ENCODE results near the gene ANKRD61. TPM values are rescaled to one million over a fixed set of nuclear protein-coding genes. Genes with fewer than 3 reads are reported as not detected.
"Not testable (repeated sequence)": the region's sequence is repeated elsewhere in the genome, so short reads cannot be mapped to it uniquely, and the experiment has no call there.

The ANKRD61 gene
- total RNA-seq, 3 donors from 2014 or later, result 0.33 TPM; not detected in 2

- intact Hi-C loops (cut with DNase I; ENCODE audit: low total_unique reads), result no loop called here
- no peaks in the 10 kb centered on the region for H3K27me3 ChIP-seq
- TF ChIP-seq POLR2AphosphoS5 (IDR thresholded peaks at IDR 0.05) (no peak), POLR2A (IDR thresholded peaks at IDR 0.05) (no peak)
Measured at GRCh38 chr7:6056616-6057015, 25.4 kb downstream of the ANKRD61 start.

GRCh38 chr7:6057316-6058129 is 26.3 kb downstream of the ANKRD61 start:
- H3K27me3 ChIP-seq, result no peaks in the 10 kb centered on the region
- no peaks in the 10 kb centered on the region for H3K9me3 ChIP-seq
- peak overlapping the region in 1 of 2 donors; percentile 25 for H3K27ac ChIP-seq
- H3K36me3 ChIP-seq, result no peaks in the 10 kb centered on the region
- H3K4me3 ChIP-seq, result peak overlapping the region in 2 of 3 donors; percentile 88 to 97
- H3K4me1 ChIP-seq, result no peaks in the 10 kb centered on the region
- intact Hi-C loops (cut with DNase I; ENCODE audit: low total_unique reads), result no loop called here
- DNase-seq (ENCODE audit: low spot score in 2 of 2), result no peak
- TF ChIP-seq POLR2AphosphoS5 (IDR thresholded peaks at IDR 0.05), result no peak
- no peak for TF ChIP-seq CTCF (IDR thresholded peaks at IDR 0.05)
- no peak for TF ChIP-seq POLR2A (IDR thresholded peaks at IDR 0.05)

More at GRCh38 chr7:6056616-6057015, 25.4 kb downstream of the ANKRD61 start:
- Histone ChIP-seq H3K9me3 (no peaks in the 10 kb centered on the region), H3K36me3 (no peaks in the 10 kb centered on the region), H3K4me3 (no peak overlapping the region), H3K27ac (no peak overlapping the region), H3K4me1 (no peaks in the 10 kb centered on the region)
- DNase-seq (ENCODE audit: low spot score in 2 of 2), result no peak

GRCh38 chr7:6059941-6060340 is 28.8 kb downstream of the ANKRD61 start:
- DNase-seq (ENCODE audit: low spot score in 2 of 2); intact Hi-C loops (cut with DNase I; ENCODE audit: low total_unique reads); H3K27me3 ChIP-seq; H3K27ac ChIP-seq; H3K36me3 ChIP-seq; H3K4me3 ChIP-seq; H3K9me3 ChIP-seq; H3K4me1 ChIP-seq: not testable (repeated sequence)

GRCh38 chr7:6071406-6071805 is 40.2 kb downstream of the ANKRD61 start:
- Histone ChIP-seq H3K9me3 (no peaks in the 10 kb centered on the region), H3K36me3 (no peaks in the 10 kb centered on the region), H3K4me3 (no peak overlapping the region), H3K27ac (no peak overlapping the region), H3K4me1 (no peaks in the 10 kb centered on the region), H3K27me3 (no peaks in the 10 kb centered on the region)
- DNase-seq (ENCODE audit: low spot score in 2 of 2), result no peak
- intact Hi-C loops (cut with DNase I; ENCODE audit: low total_unique reads), result no loop called here
- TF ChIP-seq POLR2A (IDR thresholded peaks at IDR 0.05) (no peak), CTCF (IDR thresholded peaks at IDR 0.05) (no peak), POLR2AphosphoS5 (IDR thresholded peaks at IDR 0.05) (no peak)

- Histone ChIP-seq H3K27ac (no peak overlapping the region), H3K36me3 (no peaks in the 10 kb centered on the region), H3K4me3 (no peak overlapping the region), H3K4me1 (no peaks in the 10 kb centered on the region), H3K27me3 (no peaks in the 10 kb centered on the region), H3K9me3 (no peaks in the 10 kb centered on the region)
- no peak for DNase-seq (ENCODE audit: low spot score in 2 of 2)
- intact Hi-C loops (cut with DNase I; ENCODE audit: low total_unique reads), result no loop called here
- TF ChIP-seq POLR2A (IDR thresholded peaks at IDR 0.05), result no peak
- TF ChIP-seq POLR2AphosphoS5 (IDR thresholded peaks at IDR 0.05), result no peak
- TF ChIP-seq CTCF (IDR thresholded peaks at IDR 0.05), result no peak
Measured at GRCh38 chr7:6074612-6075380, 43.6 kb downstream of the ANKRD61 start.

GRCh38 chr7:6078548-6078947 is 47.4 kb downstream of the ANKRD61 start:
- peak overlapping the region in 1 of 2 donors; percentile 71 for H3K27ac ChIP-seq
- no peaks in the 10 kb centered on the region for H3K27me3 ChIP-seq
- no peaks in the 10 kb centered on the region for H3K36me3 ChIP-seq
- H3K9me3 ChIP-seq, result no peaks in the 10 kb centered on the region
- H3K4me3 ChIP-seq, result no peak overlapping the region
- no peaks in the 10 kb centered on the region for H3K4me1 ChIP-seq
- no peak for DNase-seq (ENCODE audit: low spot score in 2 of 2)
- intact Hi-C loops (cut with DNase I; ENCODE audit: low total_unique reads), result no loop called here
- TF ChIP-seq CTCF (IDR thresholded peaks at IDR 0.05) (no peak), POLR2AphosphoS5 (IDR thresholded peaks at IDR 0.05) (no peak), POLR2A (IDR thresholded peaks at IDR 0.05) (no peak)

- H3K4me3 ChIP-seq; H3K27ac ChIP-seq; H3K27me3 ChIP-seq; H3K36me3 ChIP-seq; DNase-seq (ENCODE audit: low spot score in 2 of 2); H3K9me3 ChIP-seq; H3K4me1 ChIP-seq; intact Hi-C loops (cut with DNase I; ENCODE audit: low total_unique reads): not testable (repeated sequence)
Measured at GRCh38 chr7:6083047-6083446, 51.9 kb downstream of the ANKRD61 start.
